ENCODE data around the gene BCL6B.

GRCh38 chr17:6994118-6994598 is 28.7 kb upstream of the BCL6B start:
- TF ChIP-seq CTCF (IDR thresholded peaks at IDR 0.05 in 2 of 3, conservative IDR thresholded peaks at IDR 0.05 in 1 of 3; ENCODE audit: borderline replicate concordance in 1 of 3, insufficient read depth in 1 of 3, low read depth in 2 of 3, low read length in 2 of 3) (no peak), TCF7L2 (IDR thresholded peaks at IDR 0.05; ENCODE audit: borderline replicate concordance, extremely low read depth, insufficient read depth, insufficient read length) (no peak), ATF3 (IDR thresholded peaks at IDR 0.05) (no peak), POLR2A (IDR thresholded peaks at IDR 0.05; ENCODE audit: borderline replicate concordance, extremely low read depth, insufficient read depth, insufficient read length) (no peak), EZH2 (IDR thresholded peaks at IDR 0.05) (no peak), EZH2phosphoT487 (IDR thresholded peaks at IDR 0.05; ENCODE audit: borderline replicate concordance) (no peak), CEBPB (IDR thresholded peaks at IDR 0.05; ENCODE audit: low read depth) (no peak), ELF1 (IDR thresholded peaks at IDR 0.05; ENCODE audit: borderline replicate concordance, low read depth) (no peak), FOSL1 (IDR thresholded peaks at IDR 0.05; ENCODE audit: low read depth) (no peak), ZNF274 (IDR thresholded peaks at IDR 0.05; ENCODE audit: low read depth, low read length) (no peak), SIN3A (IDR thresholded peaks at IDR 0.05; ENCODE audit: low read depth) (no peak), JUND (IDR thresholded peaks at IDR 0.05) (no peak)
